Measurements from ENCODE around the gene MYO3B.

MYO3B gene

GRCh38 chr2:170340693-170341068 lies 162.7 kb downstream of the MYO3B start:
- Histone ChIP-seq H3K9ac (ENCODE audit: low read length) (no peak overlapping the region), H3K4me2 (ENCODE audit: low read depth, low read length) (no peak overlapping the region)

GRCh38 chr2:170341684-170342623 lies 164.0 kb downstream of the MYO3B start:
- no peak for TF ChIP-seq EZH2phosphoT487 (IDR thresholded peaks at IDR 0.05; ENCODE audit: low read length)
- TF ChIP-seq EZH2 (optimal IDR thresholded peaks at IDR 0.05; ENCODE audit: low read depth, low read length): no peak
- no peak for TF ChIP-seq CTCF (IDR thresholded peaks at IDR 0.05; ENCODE audit: low read length)
- Histone ChIP-seq H3K27ac (ENCODE audit: low read length) (no peak overlapping the region), H3K79me2 (ENCODE audit: low read length) (no peaks in the 10 kb centered on the region), H3F3A (ENCODE audit: insufficient read depth, low read length) (no peaks in the 10 kb centered on the region), H3K4me2 (ENCODE audit: low read depth, low read length) (no peak overlapping the region), H4K20me1 (ENCODE audit: insufficient read depth, low read length) (no peaks in the 10 kb centered on the region), H3K9me3 (replicated peaks; ENCODE audit: insufficient read depth, low read length) (no peaks in the 10 kb centered on the region), H3K9ac (ENCODE audit: low read length) (no peak overlapping the region), H3K36me3 (replicated peaks; ENCODE audit: insufficient read depth, low read length) (no peaks in the 10 kb centered on the region), H3K4me1 (ENCODE audit: low read length) (peaks cover 16% of the 10 kb centered on the region; the same call in 1 of the 2 replicates), H3K27me3 (replicated peaks; ENCODE audit: insufficient read depth, low read length) (0 out of 2 replicates have a peak, but pooled peaks cover 10% of the 10 kb centered on the region), H3K4me3 (ENCODE audit: low read length) (no peak overlapping the region), H2AFZ (ENCODE audit: low read length) (no peak overlapping the region), H3K9me2 (replicated peaks; ENCODE audit: insufficient read depth, low read length) (no peaks in the 10 kb centered on the region)
- DNase-seq: no peak

More at GRCh38 chr2:170340693-170341068, 162.7 kb downstream of the MYO3B start:
- Histone ChIP-seq H3K27me3 (replicated peaks; ENCODE audit: insufficient read depth, low read length) (0 out of 2 replicates have a peak, but pooled peaks cover 10% of the 10 kb centered on the region), H3K27ac (ENCODE audit: low read length) (no peak overlapping the region), H3K9me2 (replicated peaks; ENCODE audit: insufficient read depth, low read length) (no peaks in the 10 kb centered on the region), H4K20me1 (ENCODE audit: insufficient read depth, low read length) (no peaks in the 10 kb centered on the region), H3K36me3 (replicated peaks; ENCODE audit: insufficient read depth, low read length) (no peaks in the 10 kb centered on the region), H3F3A (ENCODE audit: insufficient read depth, low read length) (no peaks in the 10 kb centered on the region), H3K9me3 (replicated peaks; ENCODE audit: insufficient read depth, low read length) (no peaks in the 10 kb centered on the region), H3K4me1 (ENCODE audit: low read length) (peaks cover 16% of the 10 kb centered on the region; the same call in 1 of the 2 replicates), H3K4me3 (ENCODE audit: low read length) (no peak overlapping the region), H2AFZ (ENCODE audit: low read length) (no peak overlapping the region), H3K79me2 (ENCODE audit: low read length) (no peaks in the 10 kb centered on the region)
- DNase-seq: peak; percentile 23
- TF ChIP-seq CTCF (IDR thresholded peaks at IDR 0.05; ENCODE audit: low read length): no peak
- TF ChIP-seq EZH2phosphoT487 (IDR thresholded peaks at IDR 0.05; ENCODE audit: low read length): no peak
- TF ChIP-seq EZH2 (optimal IDR thresholded peaks at IDR 0.05; ENCODE audit: low read depth, low read length): no peak

GRCh38 chr2:170344663-170345346 lies 166.9 kb downstream of the MYO3B start:
- no peak overlapping the region for H3K27ac ChIP-seq (ENCODE audit: low read length)
- no peaks in the 10 kb centered on the region for H3K79me2 ChIP-seq (ENCODE audit: low read length)

More at GRCh38 chr2:170344663-170345346, 166.9 kb downstream of the MYO3B start:
- H2AFZ ChIP-seq (ENCODE audit: low read length): no peak overlapping the region
- H3K9me3 ChIP-seq (replicated peaks; ENCODE audit: insufficient read depth, low read length): no peaks in the 10 kb centered on the region
- H3K9ac ChIP-seq (ENCODE audit: low read length): no peak overlapping the region
- H3K27me3 ChIP-seq (replicated peaks; ENCODE audit: insufficient read depth, low read length): 0 out of 2 replicates have a peak, but pooled peaks cover 10% of the 10 kb centered on the region
- TF ChIP-seq EZH2phosphoT487 (IDR thresholded peaks at IDR 0.05; ENCODE audit: low read length) (no peak), CTCF (IDR thresholded peaks at IDR 0.05; ENCODE audit: low read length) (no peak), EZH2 (optimal IDR thresholded peaks at IDR 0.05; ENCODE audit: low read depth, low read length) (no peak)
- H3K36me3 ChIP-seq (replicated peaks; ENCODE audit: insufficient read depth, low read length): no peaks in the 10 kb centered on the region
- H3F3A ChIP-seq (ENCODE audit: insufficient read depth, low read length): no peaks in the 10 kb centered on the region
- H3K4me1 ChIP-seq (ENCODE audit: low read length): peaks cover 16% of the 10 kb centered on the region; the same call in 1 of the 2 replicates
- no peaks in the 10 kb centered on the region for H4K20me1 ChIP-seq (ENCODE audit: insufficient read depth, low read length)
- no peak for DNase-seq
- no peaks in the 10 kb centered on the region for H3K9me2 ChIP-seq (replicated peaks; ENCODE audit: insufficient read depth, low read length)
- H3K4me2 ChIP-seq (ENCODE audit: low read depth, low read length): no peak overlapping the region
- H3K4me3 ChIP-seq (ENCODE audit: low read length): no peak overlapping the region
